ENCODE data around the gene MAGI1.

MAGI1 gene

GRCh38 chr3:65352951-65353350 lies 685.8 kb downstream of the MAGI1 start:
- DNase-seq (ENCODE audit: low spot score) = no peak

DNA sequence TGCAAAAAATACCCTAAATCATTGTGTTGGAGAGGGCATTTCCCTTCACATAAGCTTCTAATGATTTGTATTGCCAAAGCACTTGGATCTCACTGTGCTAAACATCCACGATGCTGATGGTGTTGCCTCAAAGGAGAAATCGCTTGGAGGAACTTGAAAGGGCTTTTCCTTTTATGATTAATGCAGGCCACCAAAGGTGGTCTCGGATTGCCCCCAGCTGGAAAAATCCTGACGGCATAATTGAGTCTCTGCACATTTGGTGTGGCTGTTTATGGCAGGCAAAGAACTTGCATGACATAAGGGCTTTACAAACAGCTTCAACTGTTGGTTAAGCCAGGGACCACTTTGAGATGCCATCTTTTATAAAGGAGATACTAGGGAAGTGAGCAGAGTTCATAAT lies 687.0 kb downstream of the MAGI1 start:
- no peak for DNase-seq (ENCODE audit: low spot score)

DNA sequence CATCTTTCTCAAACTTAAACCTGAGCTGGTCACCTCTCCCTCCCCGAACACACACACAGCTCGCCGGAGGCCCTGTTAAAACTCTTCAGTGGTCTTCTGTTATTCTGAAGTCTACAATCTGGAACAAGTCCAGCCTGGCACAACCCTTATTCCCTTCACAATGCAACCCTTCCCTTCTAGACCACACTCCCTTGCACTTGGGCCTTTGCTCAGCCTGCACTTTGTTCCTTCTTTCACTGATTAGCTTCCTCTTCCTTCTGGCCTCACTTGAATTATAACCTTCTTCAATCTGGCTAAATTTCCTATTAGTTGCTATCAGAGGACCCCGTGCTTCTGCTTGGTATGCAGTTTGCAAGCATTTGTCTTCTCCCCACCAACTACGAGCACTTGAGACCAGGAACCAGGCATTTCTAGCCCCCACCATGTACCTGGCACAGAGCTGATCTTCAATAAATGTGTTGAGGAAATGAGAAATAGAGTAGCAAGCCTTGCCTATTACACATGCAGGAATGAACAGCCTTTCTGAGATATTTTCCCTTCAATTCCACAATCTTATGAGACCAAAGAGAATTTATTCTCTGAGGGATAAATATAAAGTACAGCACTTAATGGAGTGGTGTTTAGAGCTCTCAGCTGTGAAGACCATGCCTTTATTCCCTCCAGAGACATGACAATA lies 687.8 kb downstream of the MAGI1 start:
- DNase-seq (ENCODE audit: low spot score) = no peak

- no peak for DNase-seq (ENCODE audit: low spot score)
Observed at GRCh38 chr3:65348398-65348995, 690.2 kb downstream of the MAGI1 start.

DNA sequence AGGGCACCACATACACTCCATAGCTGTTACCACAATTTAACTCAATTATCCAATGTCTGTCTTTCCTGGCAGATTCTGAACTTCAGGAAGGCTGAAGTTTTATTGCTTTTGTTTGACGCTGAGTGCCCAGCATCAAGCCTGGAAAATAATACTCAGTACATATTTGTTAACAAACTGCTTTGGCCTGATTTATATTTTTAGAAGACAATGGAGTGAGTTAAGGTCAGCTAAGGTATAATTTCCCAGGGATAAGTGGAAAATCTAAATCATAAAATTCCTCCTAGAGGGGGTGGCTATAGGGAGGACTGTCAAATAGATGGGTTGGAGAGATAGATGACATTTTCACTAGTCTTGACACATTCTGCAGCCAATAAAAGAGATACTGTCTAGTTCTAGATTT lies 691.6 kb downstream of the MAGI1 start:
- no peak for DNase-seq (ENCODE audit: low spot score)

- no peak for DNase-seq (ENCODE audit: low spot score)
Observed at GRCh38 chr3:65344846-65345245, 693.9 kb downstream of the MAGI1 start.

GRCh38 chr3:65344444-65344843 lies 694.3 kb downstream of the MAGI1 start:
- DNase-seq (ENCODE audit: low spot score) = no peak

DNA sequence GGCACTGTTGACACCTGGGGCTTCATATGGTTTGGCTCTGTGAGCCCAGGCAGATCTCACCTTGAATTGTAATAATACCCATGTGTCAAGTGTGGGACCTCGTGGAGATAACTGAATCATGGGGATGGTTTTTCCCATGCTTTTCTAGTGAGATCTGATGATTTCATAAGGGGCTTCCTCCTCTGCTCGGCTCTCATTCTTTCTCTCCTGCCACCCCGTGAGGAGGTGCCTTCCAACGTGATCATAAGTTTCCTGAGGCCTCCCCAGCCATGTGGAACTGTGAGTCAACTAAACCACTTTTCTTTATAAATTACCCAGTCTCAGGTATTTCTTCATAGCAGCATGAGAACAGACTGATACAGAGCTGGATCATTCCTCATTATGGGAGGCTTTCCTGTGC lies 695.0 kb downstream of the MAGI1 start:
- DNase-seq (ENCODE audit: low spot score) = no peak

DNA sequence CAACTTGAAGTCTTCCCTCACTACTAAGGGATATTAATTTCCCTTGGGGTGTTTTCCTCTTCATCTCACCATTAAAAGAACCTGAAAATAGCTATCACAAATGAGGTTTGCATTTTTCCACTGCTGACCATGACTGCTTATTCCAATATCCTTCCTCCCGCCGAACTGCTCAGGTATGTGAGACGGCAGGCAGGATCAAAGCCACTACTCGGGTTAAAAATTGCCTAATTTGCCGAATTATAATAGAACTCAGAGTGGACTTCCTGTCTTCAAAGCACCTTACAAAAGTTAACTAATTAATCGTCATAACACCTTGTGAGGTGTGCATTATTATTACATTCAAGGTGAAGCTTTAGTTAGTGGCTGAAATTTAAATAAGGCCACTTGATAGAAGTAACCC lies 695.7 kb downstream of the MAGI1 start:
- DNase-seq (ENCODE audit: low spot score) = no peak

- DNase-seq (ENCODE audit: low spot score) = peak; percentile 41
Observed at GRCh38 chr3:65342084-65342683, 696.5 kb downstream of the MAGI1 start.

- no peak for DNase-seq (ENCODE audit: low spot score)
Observed at GRCh38 chr3:65339192-65339740, 699.5 kb downstream of the MAGI1 start.

- no peak for DNase-seq (ENCODE audit: low spot score)
Observed at GRCh38 chr3:65338571-65338970, 700.1 kb downstream of the MAGI1 start.

- no peak for DNase-seq (ENCODE audit: low spot score)
Observed at GRCh38 chr3:65335587-65335986, 703.1 kb downstream of the MAGI1 start.

DNA sequence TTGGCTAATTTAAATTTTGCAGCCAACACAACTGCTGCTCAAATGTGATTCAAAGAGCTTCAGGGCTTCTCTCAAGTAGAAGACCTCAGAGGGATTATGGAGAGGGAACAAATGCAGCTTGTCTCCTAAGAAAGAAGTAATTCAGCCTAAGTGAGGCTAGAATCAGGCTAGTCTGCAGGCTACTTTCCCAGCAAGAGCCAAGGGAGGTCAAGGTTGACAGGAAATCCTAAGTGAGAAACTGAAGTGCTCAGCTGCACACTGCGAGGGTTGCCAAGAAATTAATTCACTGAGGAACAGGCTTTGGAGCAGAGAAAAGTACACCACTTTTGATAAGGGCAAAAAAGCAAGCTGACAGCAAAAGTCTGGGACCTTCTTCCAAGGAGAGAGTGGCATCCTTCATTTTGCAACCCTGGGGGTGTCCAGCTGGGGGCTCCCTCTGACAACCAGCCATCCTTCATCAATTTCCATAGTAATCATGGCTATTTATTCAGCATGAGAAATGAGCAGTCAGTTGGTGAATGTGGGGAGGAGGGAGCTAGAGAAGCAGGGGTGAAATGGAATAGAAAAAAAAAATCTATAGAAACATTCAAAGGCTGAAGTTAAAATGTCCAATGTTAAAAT lies 704.6 kb downstream of the MAGI1 start:
- DNase-seq (ENCODE audit: low spot score) = no peak

DNA sequence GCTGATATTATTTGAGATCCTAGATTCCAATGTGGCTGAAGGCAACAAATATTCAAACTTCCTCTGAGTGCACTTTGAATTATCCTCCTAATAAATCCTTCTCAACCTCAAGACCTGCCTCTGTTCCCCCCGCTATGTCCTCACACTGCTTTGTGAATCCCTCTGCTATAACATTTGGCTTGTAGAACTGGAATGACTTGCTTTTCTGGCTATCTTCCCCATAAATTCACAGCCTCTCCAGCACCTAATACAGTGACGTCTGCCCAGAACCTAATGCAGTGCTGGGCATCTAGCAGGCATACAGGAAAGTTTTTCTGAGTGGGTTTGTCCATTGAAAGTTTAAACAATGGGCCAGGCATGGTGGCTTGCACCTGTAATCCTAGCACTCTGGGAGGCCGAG lies 707.0 kb downstream of the MAGI1 start:
- no peak for DNase-seq (ENCODE audit: low spot score)

GRCh38 chr3:65330072-65330471 lies 708.6 kb downstream of the MAGI1 start:
- no peak for DNase-seq (ENCODE audit: low spot score)

DNA sequence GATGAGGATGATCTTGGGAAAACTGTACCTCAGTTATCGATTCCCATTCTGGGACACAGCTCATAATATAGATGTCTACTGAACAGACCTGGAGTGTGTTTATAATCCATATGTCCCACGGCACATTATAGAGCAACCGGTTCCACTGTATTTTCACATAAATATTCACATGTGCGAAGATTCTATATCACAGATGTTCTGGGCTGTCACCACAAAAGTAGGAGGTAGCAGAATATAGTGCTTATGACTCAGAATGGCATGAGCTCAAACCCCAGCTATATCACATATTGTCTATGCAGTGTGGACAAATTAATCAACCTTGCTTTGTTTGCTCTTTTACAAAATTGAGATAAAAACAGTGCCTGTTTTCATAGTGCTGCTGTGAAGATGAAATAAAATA lies 710.6 kb downstream of the MAGI1 start:
- DNase-seq (ENCODE audit: low spot score) = no peak

- no peak for DNase-seq (ENCODE audit: low spot score)
Observed at GRCh38 chr3:65326574-65326973, 712.1 kb downstream of the MAGI1 start.

GRCh38 chr3:65322910-65323309 lies 715.8 kb downstream of the MAGI1 start:
- DNase-seq (ENCODE audit: low spot score) = no peak

DNA sequence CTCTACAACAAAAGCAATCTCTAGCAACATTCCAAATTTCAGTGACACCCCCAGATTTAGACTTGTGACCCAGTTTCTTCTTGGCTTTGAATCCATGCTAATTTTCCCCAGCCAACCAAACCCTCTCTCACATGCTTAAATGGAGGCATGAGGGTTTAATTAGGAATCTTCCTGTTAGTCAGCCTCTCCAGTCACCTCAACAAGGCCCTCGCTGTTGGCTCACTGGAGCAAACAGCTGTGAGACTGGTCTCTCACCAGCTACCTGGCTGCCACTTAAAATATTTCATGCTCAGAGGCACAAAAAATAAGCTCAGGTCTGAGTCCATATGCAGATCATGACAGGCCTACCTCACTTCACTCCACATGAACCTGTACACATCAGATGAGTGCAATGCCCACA lies 720.5 kb downstream of the MAGI1 start:
- no peak for DNase-seq (ENCODE audit: low spot score)

GRCh38 chr3:65314916-65315315 lies 723.8 kb downstream of the MAGI1 start:
- no peak for DNase-seq (ENCODE audit: low spot score)

DNA sequence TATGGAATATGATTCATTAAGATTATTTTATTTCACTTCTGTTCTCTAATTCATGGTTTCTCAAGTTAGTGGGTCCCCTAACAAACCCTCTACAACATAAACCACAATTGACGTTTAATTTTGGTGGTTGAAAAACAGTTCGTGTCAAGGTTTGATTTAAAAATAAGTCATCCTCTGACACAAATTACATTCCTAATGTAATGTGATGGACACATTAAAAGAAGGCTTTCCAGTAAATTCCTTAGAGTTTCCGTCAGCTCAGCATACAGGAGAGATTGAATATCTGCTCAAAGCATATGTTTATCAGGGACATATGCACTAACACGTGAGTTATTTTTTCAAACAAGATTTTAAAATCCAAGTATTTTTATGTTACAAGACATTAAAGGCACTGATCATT lies 724.4 kb downstream of the MAGI1 start:
- DNase-seq (ENCODE audit: low spot score) = no peak

DNA sequence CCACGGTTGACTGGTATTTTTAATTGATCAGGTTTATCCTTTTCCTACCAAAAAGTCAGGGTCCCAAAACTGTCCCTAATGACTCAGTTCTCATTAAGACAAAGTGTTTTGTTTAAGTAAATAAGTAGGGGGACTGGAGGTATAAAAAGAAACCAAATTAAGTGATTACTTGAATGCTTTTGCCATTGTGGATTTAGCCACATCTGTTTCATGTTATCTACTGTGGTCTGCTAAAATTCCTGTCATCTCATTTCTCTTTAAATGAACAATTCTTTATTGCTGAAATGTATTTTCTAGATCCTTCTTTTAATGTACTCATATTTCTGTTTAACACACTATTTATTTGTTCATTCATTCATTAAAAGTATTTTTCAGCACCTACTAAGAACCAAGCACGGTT lies 725.1 kb downstream of the MAGI1 start:
- DNase-seq (ENCODE audit: low spot score) = no peak

Data from cerebellar cortex (tissue), 1 donor.